Ecto neural progenitor cell (in vitro differentiated cells): ENCODE measurements around the gene PFN3.
A peak's percentile ranks its signal among the peaks of the same experiment; 100 is the strongest.

Experiments used
- DNase-seq: peaks from one replicate; pipeline ENCODE4 v3.0.0-alpha.2; 2018; ENCODE audit warnings: low spot score

Gene PFN3, protein sequence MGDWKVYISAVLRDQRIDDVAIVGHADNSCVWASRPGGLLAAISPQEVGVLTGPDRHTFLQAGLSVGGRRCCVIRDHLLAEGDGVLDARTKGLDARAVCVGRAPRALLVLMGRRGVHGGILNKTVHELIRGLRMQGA

DNA sequence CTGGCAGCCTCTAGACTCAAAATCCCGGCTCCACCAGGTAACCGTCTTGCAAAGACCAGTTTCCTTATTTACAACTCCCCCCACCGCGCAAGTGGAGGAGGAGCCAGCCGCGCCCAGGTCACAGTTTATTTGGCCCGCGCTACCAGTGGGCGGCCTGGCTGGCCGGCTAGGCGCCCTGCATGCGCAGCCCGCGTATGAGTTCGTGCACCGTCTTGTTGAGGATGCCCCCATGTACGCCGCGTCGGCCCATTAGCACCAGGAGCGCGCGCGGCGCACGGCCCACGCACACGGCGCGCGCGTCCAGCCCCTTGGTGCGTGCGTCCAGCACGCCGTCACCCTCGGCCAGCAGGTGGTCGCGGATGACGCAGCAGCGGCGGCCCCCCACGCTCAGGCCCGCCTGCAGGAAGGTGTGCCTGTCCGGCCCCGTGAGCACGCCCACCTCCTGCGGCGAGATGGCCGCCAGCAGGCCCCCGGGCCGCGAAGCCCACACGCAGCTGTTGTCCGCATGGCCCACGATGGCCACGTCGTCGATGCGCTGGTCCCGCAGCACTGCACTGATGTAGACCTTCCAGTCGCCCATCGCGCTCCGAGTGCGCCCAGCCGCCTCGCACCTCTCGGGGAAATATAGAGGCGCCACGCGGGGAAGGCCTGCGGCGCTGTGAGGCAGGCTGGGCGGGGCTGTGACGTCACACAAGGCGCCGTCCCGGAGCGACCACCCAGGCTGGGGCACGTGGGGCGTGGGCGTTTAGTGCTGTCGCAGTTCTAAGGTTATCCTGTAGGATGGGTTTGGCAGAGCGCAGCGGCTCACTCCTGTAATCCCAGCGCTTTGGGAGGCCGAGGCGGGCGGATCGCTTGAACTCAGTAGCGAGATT, at the start of gene PFN3:
TSS of gene PFN3 (minus strand) at position 665 of the 872 bp plus-strand sequence. CDS start at position 580, 85 bp downstream.
- DNase-seq: no peak

DNA sequence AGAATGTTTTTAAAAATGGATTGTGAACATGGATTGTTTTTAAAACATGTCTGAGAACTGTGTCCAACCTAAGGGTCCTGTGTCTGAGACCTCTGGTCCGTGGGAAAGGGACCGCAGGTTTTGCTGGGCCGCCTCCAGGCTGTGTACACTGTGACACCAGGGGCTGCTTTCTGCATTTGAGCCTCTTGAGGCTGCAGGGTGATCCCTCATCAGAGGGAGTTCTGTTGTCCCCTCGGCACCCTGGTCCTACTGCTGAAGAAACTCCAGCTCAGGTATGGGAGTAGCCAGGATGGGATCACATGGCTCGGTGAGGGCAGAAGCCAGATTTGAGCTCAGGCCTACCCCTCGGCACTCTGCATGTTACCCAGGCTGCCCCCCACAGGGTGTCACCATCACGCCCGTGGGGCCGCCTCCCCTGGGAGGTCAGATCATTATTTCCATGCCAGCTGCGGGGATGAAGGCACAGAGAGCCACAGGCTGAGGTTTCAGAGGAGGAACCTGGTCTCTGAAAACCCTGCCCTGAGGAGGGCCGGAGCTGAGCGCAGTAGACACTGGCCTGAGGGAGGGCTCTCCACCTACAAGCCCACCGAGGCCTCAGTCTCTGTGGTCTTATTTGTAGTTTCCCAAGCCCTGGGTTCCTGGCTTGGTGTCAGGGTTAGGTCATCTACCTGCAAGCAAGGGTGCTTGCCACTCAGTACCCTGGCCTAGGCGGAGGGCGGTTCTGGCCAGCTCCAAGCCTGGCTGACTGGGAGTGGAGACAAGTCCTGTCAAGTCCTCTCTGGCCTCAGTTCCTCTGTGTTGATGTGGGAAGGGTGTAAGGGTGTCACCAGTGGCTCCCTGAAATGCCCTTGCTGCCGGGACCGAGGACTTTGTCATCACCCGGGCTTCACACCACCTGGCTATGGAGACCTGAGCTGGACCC, 48.9 kb upstream of the PFN3 start:
- DNase-seq: no peak

DNA sequence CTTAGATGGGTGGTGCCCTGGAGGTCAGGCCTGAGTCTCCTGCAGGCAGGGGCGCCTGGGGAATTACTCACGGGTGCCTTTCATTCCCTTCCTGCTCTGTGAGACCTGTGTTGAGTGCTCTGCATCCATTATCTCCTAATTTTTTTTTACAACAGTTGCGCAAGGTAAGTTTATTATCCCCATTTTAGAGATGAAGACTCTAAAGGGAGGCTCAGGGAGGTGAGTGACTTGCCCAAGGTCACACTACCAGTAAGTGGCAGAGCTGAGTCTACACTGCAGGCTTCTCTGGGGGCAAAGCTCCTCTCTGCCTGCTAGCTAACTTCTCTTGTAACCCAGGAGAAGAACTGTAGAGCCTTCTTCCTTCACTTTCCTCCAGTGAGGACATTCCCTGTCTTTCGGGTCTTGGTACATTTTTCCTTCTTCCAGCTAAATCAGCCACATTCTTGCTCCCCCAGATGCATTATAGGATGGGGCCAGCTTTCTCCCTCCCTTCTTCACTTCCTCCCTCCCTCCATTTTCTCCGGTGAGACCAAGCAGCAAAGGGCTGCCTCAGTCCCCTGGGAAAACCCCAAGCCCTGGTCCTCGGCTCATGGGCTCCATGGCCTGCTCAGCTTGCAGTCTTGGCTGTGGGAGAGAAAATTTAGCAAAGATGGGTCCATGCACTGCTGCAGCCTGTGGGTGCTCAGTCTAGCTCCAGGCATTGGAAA, 47.9 kb upstream of the PFN3 start:
- DNase-seq: no peak

DNA sequence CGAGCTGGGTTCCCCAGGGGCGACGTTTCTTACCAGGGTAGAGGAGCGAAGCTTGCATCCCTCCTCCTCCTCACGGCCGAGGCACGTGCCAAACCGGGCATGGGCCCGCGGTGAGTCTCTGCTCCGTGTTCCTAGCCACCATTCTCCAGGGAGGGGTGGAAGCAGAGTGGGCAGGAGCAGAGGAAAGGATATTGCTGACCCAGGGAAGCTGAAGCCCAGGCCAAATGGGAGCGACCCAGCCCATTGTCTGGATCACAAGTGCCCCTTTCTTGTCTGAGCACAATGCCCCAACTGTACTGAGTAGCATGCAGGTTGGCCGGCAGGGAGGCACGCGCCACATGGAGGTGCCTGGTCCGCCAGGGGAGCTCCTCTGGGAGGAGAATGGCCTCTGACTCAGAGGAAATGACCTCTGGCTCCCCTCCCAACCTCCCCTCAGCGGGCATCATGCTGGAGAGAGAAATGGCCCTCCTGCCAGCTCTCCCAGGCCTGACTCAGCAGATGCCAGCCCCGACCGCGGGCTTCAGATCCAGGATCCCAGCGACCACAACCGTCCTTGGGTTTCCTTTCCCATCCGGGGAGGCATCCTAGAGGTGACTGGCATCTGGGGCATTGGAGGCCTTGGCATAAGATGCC, 47.3 kb upstream of the PFN3 start:
- DNase-seq: peak; percentile 78

DNA sequence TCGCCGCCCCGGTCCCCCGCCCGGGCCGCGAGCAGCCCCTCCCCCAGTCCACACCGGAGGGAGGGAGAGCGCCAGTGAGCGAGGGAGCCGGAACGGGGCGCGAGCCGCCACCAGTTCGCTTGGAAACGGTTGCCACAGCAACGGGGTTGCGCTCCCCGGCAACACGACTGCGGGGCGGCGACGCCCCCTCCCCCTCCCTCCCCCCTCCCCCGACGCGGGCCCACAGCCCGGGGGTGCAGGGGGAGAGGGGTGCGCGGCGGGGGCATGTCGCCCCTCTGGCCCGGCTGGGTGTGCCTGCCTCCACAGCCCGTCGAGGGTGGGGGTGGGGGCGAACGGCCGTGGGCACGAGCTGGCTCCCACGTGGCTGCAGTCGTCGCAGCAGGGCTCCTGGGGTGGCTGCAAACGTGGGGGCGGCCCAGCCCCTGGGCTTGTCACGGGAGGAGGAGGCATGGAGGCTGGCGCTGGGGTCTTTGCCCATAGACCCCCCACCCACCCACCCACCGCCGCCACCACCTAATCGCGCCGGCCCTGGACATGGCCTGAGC, 46.7 kb upstream of the PFN3 start:
- DNase-seq: peak; percentile 90

DNA sequence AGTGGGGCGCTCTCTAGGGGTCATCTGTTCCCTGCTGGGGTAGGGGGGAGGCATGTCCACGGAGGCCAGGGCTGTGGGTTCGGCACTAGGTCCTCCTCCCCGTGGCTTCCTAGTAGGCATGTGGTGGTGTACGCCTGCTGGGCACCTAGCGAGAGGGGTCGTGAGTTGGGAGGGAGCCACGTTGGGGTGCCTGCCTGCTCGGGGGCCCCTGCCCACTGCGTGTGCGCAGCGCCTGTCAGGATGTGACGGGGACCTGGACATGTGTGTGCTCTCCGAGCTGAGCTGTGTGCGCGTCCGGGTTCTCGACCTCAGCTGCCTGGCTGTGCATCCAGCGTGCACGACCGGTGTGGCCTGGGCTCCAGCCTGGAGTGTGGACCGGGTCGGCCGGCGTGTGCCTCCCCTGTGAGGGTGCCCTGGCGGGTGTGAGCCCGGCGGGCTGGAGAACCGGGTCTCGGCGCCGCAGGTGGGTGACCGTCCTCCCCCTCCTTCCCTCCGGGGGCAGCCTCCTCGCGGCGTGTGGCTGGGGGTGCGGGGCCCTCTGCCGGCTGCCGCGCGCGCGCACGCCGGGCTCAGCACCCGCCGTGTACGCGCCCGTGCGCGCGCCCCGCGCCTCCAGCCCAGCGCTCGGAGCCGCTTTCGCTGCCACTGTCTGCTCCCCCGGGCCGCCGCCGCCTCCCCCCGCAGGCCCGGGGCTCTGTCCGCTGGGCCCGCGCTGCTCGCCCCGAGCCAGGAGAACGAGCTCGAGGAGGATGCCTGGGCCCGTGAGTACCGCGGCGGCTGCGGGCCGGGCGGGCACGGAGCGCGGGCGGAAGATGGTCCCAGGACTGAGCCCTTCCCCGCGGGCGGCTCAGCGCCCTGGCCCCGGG, 46.0 kb upstream of the PFN3 start, which contains the start of gene PRR7:
TSS of gene PRR7 (plus strand) at position 615 of the 866 bp plus-strand sequence. CDS start 8,254 bp downstream, outside the sequence.
- DNase-seq: peak; percentile 84

DNA sequence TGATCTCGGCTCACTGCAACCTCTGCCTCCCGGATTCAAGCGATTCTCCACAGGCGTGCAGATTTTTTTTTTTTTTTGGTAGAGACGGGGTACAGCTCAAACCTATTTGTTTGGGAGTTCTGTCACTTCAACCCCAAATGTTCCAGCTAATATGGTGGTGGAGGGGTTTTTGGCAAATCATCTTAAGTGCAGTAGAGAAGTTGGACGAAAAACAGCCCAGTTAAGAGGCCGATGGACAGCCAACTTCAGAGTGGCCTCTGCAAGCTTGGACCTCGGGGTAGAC, 45.4 kb upstream of the PFN3 start:
- no peak for DNase-seq

DNA sequence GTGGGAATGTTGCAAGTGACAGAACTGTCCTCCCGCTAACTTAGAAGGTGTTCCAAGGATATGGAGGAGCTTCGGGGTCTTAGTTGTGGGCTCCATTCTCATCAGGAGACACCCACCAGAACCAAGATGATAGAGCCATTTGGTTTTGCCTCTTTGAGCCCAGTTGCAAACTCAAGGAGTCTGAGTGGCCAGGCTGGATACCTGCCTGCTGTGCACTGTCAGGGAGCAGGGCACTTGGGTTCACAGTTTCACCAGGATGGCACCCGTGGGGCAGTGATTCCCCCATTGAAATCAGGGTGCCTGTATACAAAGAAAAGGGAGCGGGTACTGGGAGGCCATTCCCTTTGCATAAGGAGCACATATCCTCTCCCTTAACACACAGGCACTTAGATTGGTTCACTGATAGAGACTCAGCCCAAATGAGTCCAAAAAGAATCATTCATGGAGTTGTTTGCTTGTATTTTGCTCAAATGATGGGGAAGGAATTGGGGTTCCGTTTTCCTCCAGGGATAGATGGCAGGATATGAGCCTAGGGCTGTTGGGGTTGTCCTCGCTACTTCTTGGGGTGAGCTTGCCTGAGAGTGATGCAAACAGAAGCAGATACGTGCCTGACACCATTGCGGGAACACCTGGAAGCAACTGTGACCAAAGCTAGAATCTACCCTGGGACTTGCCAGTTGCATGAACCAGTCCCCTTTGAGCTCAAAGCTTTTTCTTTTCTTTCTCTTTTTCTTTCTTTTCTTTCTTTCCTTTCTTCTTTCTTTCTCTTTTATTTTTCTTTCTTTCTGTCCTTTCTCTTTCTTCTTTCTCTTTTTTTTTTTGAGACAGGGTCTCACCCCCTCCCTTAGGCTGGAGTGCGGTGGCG, 44.8 kb upstream of the PFN3 start:
- DNase-seq: no peak

DNA sequence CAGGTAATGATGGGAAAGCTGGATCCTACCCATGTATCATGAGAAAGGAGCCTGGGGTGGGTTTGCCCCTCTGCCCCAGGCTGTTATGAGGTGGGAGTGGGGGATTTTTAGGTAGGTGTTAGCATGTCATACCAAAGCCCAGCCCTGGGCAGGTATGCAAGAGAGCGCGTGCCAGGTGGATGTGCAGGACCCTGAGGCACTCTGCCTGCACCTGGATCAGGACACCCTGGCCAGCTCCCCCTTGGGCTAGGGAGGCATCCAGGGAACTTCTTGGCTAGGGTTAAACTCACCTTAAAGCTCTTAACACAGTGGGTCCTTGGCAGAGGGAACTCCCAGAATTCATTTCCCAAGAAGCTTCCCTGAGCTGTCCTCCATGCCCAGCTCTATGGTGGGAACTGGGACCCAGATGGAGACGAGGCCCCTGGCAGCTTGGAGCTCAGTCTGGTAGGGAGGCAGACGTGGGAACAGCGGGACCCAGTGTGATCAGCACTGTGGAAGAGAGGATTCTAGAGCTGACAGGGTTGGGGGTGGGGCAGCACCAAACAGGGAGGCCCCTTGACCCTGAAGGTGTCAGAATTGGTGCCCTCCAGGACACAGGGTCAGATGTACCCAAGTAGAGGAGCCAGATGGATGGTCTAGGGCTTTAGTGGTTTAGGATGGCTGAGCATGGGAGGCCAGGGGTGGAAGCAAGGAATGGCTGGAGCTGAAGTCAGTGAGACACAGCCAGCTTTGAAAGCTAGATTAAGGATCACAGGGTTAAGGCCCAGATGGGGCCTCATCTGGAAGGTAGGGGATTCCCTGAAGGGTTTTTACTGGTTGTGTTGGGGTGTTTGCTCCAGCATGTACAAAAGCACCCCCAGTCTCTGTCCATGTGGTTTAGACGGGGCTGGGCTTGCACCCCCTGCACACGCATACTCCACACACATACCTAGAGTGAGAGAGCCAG, 43.9 kb upstream of the PFN3 start:
- DNase-seq: no peak

DNA sequence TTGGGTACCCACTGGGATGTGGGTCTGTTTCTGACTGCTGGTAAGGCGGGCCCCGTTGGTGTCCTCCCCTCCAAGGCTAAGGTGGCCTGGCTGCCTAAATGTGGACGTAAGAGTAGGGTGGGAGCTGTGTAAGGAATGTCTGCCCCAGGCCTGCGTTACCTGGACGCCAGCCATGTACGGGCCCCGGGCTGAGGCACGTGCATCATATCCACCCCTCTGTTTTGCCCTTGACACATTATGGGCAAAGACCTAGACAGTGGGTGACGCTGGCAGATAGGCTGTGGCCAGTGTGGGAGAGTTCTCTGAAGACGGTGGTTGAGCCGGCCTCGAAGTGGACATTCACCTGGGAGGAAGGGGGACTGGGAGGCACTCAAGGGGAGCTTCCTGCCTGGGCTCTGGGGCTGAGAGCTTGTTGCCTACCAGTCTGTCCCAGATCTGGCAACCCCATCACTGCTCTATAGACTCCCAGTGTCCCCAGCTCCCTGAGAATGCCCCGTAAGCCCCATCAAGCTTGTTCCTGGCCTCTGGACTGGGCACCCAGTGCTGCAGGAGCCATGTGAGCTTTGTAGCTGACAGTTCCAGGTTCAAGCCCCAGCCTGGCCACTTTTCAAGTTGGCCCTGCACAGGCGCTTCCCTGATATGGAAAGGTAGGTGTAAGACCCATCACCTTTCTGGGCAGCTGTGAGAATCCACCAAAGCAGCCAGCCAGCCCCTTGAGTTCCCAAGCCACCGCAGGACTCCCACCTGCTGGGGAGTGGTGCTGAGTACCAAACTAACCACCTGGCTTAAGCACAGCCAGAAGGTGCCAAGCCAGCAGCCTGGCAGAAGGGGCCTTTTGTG, 42.9 kb upstream of the PFN3 start:
- no peak for DNase-seq

DNA sequence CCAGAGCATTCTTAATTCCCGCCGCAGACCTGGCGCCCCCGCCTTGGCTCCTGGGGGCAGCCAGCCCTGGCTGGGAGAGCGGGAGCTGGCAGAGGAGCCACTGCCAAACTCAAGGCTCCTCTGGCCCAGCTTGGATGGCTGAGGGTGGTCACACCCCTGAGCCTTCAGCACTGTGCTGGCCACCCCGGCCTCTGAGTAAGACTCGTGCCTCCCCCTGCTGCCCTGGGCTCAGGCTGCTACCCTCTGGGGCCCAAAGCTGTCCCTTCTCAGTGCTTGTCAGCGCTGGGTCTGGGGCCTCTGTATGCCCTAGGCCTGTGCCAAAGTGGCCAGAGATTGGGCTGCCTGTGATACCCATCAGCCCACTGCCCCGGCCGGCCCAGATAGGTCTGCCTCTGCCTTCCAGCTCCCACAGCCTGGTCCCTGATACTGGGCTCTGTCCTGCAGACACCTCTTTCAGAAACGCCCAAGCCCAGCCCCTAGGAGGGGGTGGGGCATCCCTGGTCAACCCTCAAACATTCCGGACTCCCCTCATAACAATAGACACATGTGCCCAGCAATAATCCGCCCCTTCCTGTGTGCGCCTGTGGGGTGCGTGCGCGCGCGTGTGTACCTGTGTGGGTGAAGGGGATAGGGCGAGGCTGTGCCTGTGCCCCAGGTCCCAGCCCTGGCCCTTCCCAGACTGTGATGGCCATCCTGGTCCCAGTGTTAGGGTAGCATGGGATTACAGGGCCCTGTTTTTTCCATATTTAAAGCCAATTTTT, 41.8 kb upstream of the PFN3 start:
- no peak for DNase-seq

DNA sequence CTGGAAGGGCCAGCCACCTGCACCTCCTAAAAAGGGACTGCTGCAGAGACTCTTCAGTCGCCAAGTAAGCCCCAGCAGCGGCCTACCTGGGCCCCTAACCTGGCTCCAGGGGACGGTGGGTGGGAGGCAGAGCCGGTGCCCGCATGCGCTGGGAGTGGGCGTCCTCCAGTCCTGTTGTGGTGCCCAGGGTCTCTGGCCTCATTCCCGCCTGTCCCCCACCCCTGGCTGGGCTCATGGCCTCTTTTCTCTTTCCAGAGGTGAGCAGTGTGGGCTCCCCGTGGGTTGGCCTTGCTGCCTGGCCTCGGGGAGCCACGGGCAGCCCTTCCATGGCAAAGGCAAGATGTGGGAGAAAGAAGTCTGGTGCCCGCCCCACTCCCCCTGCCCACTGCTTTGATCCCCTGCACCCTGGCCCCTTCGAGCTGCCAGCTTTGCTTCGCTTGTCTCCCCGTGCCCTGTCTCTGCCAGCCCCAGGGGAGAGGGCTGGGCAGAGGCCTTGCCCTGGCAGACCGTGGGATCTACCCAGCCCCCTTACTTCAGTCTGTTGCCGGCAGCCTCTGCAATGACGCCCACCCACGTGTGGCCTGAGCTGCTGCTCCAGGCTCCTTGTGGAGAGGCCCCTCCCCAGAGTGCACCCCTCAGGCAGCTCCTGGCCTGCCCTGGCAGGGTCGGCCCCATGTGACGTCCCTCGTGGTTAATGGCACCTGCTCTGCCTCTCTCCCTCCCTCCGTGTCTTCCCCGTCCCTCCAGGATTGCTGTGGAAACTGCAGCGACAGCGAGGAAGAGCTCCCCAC, 40.7 kb upstream of the PFN3 start:
- DNase-seq: no peak

DNA sequence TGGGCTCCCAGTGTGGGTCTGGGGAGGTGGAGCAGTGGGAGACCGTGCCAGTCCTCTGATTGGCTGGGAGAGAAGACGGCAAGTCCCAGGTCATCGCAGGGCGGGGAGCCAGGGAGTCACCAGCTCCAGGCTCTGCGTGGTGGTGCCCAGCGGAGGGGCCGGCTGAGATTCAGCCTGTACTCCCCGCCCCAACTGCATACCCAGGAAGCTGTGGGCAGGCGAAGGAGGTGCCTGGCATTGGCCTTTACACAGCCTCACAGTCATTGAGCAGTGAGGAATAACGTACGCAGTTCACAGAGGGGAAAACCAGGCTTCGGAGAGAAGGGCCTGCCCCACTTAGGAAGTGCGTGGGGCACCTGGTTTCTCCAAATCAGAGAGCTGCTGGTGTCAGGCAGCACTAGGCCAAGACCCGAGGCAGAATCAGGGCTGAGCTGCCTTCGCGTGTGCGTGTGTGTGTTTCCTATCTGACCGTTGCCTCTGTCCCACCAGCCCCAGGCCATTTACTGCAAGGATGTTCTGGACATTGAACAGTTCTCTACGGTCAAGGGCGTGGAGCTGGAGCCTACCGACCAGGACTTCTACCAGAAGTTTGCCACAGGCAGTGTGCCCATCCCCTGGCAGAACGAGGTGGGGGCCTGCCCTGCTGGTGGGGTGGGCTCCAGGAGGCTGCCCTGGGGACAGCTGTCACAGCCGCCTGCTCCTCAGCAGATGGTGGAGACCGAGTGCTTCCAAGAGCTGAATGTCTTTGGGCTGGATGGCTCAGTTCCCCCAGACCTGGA, 39.9 kb upstream of the PFN3 start:
- DNase-seq: no peak

DNA sequence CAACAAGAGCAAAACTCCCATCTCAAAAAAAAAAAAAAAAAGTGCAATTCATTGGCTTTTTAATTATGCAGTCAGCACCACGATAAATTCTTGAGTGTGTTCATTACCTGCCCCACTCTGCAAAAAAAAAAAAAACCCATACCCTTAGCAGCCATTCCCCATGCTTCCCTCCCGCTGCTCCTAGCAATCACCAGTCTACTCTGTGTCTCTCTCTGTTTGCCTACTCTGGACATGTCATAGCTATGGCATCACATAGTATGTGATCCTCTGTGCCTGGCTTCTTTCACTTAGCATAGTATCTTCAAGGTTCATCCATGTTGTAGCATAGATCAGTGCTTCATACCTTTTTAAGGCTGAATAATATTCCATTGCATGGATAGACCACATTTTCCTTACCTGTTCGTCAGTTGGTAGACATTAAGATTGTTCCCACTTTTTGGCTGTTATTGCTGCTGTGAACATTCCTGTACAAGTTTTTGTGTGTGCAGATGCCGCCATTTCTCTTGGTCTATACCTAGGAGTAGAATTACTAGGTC, 39.1 kb upstream of the PFN3 start:
- no peak for DNase-seq

DNA sequence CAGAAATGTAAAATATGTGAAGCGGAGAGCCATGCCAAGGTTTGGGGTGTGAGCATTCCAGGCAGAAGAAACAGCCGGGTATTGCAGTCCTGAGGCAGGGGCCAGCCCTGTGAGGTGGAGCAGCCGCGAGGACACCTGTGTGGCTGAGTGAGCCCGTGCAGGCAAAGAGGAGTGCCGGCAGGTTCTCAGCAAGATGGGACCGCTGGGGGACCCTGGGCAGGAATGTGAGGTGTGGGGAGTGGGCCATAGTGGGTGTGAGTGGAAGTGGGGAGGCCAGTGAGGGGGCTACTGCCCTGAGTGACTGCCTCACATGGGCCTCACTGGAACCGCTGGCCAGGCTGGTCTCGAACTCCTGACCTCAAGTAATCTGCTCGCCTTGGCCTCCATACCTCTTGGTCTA, 38.0 kb upstream of the PFN3 start:
- DNase-seq: no peak
